Small intestine (tissue), 7 donors: ENCODE measurements around the gene EXT2. TPM values are rescaled to one million over a fixed set of nuclear protein-coding genes. Genes with fewer than 3 reads are reported as not detected.

ENCODE experiments used
- DNase-seq, 2 donors: peaks; one replicate each; pipeline versions ENCODE4 v3.0.0 to v3.0.0-alpha.2; 2013
- FAIRE-seq: peaks from 2 replicates; lab custom pipeline; 2012; peaks lifted over from hg19 to GRCh38; lab: Jason Lieb, UNC
- H3K27ac ChIP-seq, 3 donors: one replicate each; pipeline ENCODE4 v1.5.1; 2013; ENCODE audit warnings: low read length in 2 of 3, mild to moderate bottlenecking in 2 of 3, control low read depth in 1 of 3, inconsistent platforms in 1 of 3, low read depth in 1 of 3, moderate library complexity in 1 of 3
- H3K27me3 ChIP-seq, 3 donors: one replicate each; pipeline ENCODE4 v1.6.1; 2013; ENCODE audit warnings: low read length in 3 of 3, inconsistent platforms in 1 of 3; ENCODE audit not compliant: control insufficient read depth in 3 of 3, insufficient read depth in 3 of 3
- H3K36me3 ChIP-seq, 3 donors: one replicate each; pipeline ENCODE4 v1.6.1; 2013; ENCODE audit warnings: low read length in 3 of 3, inconsistent platforms in 1 of 3, low read depth in 1 of 3, mild to moderate bottlenecking in 1 of 3, moderate library complexity in 1 of 3; ENCODE audit not compliant: control insufficient read depth in 3 of 3, insufficient read depth in 2 of 3
- H3K4me1 ChIP-seq, 3 donors: one replicate each; pipeline ENCODE4 v1.6.1; 2013; ENCODE audit warnings: low read length in 2 of 3, inconsistent platforms in 1 of 3, low read depth in 1 of 3, mild to moderate bottlenecking in 1 of 3, moderate library complexity in 1 of 3; ENCODE audit not compliant: control insufficient read depth in 3 of 3, insufficient read depth in 2 of 3
- H3K4me3 ChIP-seq, 3 donors: one replicate each; pipeline ENCODE4 v1.5.1; 2013; ENCODE audit warnings: low read length in 3 of 3, control low read depth in 1 of 3, inconsistent platforms in 1 of 3, low read depth in 1 of 3, mild to moderate bottlenecking in 1 of 3, moderate library complexity in 1 of 3
- H3K9me3 ChIP-seq, 2 donors: one replicate each; pipeline ENCODE4 v1.6.1; 2013; ENCODE audit warnings: low read depth in 1 of 2, low read length in 1 of 2; ENCODE audit not compliant: control insufficient read depth in 2 of 2, insufficient read depth in 1 of 2
- WGBS, 3 donors: extraction: QIAGEN DNeasy Blood & Tissue Kit; methylation state at CpG; one replicate each; pipeline ENCODE4 v1.1.7; 2013; 5-methylcytosine and 5-hydroxymethylcytosine counted together
- polyA plus RNA-seq, 4 donors: library from polyadenylated mRNA; stranded (reverse) in 3 of 4; unstranded in 1 of 4; fragments of 200-250 nt in 3 of 4; fragments of 120-200 nt in 1 of 4; gene quantifications; one replicate each; pipeline versions ENCODE4 v1.2.1 to v1.2.3, GENCODE V29; 2013
- donor health status: healthy with polysubstance abuse.
- donor health status: control.
- donor health status: control.
- donor health status: Bipolar disorder and iron deficiency.
- donor health status: healthy.

EXT2 gene
- polyA plus RNA-seq, 4 donors: 18.6 to 47.1 (median 28.6) TPM

DNA sequence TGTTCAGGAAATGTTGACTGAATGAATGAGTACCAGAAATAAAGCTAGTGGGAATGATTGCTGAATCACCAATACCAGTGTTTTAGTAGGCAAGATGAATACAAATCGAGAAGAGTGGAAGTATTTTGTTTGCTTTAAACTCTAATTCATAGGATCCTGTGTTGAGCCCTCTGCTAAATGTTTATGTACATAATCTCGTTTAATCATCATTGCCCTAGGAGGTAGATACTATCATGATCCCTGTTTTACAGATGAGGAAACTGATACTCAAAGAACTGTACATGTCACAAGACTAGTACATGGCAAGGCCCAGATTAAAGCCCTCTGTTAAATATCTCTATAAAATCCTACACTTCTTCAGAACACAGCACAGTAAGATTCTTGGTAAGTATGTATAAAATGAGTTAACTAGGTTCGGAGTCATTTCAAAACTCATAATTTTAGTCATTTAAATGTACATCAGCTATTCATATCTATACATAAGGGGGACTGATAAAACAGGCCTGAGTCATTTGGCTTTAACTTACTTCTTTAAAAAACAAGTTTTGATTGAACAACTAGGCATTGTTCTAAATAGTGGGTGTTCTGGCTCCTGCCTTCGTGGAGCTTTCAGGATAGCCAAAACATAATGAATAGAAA, 97.1 kb downstream of the EXT2 start:
- H3K9me3 ChIP-seq: peaks cover 0 to 18% of the 10 kb centered on the region in 2 donors
- FAIRE-seq (no peak), DNase-seq (no peak)
- 67 to 82% (median 77%) methylated on average over 4 of the region's 4 CpGs for WGBS, 3 donors
- no peaks in the 10 kb centered on the region for H3K27me3 ChIP-seq
- peaks cover 0 to 6% (median 4%) of the 10 kb centered on the region in 3 donors for H3K36me3 ChIP-seq
- H3K4me1 ChIP-seq: no peaks in the 10 kb centered on the region
- H3K27ac ChIP-seq: no peak overlapping the region
- H3K4me3 ChIP-seq: no peak overlapping the region

DNA sequence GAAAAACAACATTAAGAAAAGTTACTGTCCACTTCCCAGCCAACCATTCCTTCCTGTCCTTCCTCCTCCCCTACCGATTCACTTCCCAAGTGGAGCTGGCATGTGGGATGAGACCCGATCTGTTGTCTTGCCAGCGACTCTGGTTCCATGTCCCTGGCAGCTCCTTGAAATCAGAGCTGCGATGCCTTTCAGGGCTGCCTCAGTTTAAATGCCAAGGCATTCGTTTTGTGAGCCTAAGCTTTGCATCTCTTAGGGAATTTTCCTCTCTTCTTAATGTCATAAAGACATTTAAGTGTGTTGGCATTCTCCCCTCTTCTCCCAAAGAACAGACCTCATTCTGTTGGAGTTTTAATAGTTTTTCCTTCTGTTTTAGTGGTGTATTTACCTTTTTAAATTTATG, 98.4 kb downstream of the EXT2 start:
- no peaks in the 10 kb centered on the region for H3K27me3 ChIP-seq
- no peaks in the 10 kb centered on the region for H3K4me1 ChIP-seq
- DNase-seq (no peak), FAIRE-seq (no peak)
- no peak overlapping the region for H3K27ac ChIP-seq
- WGBS, 3 donors: 91 to 96% (median 93%) methylated on average over 5 of the region's 5 CpGs
- H3K36me3 ChIP-seq: peaks cover 5 to 11% (median 6%) of the 10 kb centered on the region in 3 donors
- H3K4me3 ChIP-seq: no peak overlapping the region
- H3K9me3 ChIP-seq: peaks cover 0 to 9% of the 10 kb centered on the region in 2 donors

DNA sequence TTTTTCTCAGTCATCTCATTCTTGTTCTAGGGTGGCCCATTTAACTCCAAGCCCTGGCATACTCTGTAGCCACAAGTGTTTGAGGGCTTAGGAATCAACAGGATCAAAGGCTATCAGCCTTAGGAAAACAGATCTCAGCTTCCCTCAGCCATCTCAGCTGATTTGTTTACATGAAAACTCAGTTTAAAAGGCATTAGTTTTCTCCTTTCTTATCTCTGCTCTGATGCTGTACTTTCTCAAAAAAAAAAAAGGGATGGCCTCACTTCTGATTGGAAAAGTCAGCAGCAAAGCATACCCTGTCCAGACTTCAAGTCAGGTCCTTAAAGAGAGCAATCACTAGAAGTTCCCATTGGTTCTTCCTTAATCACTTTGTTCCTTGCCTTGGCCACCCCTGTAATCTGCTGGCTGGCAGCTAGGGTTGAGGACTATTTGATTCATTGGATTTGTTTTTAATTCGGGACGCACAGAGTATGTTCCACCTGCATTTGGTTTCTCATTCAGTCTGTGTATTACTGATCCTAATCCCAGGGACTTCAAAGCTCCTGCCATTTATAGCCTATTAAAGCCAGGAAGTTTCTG, 102.8 kb downstream of the EXT2 start:
- Histone ChIP-seq H3K27me3 (no peaks in the 10 kb centered on the region), H3K27ac (no peak overlapping the region), H3K4me1 (peaks cover 0 to 3% (median under 1%) of the 10 kb centered on the region in 3 donors), H3K4me3 (no peak overlapping the region), H3K36me3 (peaks cover 5 to 9% (median 8%) of the 10 kb centered on the region in 3 donors), H3K9me3 (no peaks in the 10 kb centered on the region)
- FAIRE-seq (no peak), DNase-seq (peak in 1 of 2 donors; percentile 1)
- WGBS, 3 donors: 26 to 56% (median 46%) methylated on average over 2 of the region's 2 CpGs

DNA sequence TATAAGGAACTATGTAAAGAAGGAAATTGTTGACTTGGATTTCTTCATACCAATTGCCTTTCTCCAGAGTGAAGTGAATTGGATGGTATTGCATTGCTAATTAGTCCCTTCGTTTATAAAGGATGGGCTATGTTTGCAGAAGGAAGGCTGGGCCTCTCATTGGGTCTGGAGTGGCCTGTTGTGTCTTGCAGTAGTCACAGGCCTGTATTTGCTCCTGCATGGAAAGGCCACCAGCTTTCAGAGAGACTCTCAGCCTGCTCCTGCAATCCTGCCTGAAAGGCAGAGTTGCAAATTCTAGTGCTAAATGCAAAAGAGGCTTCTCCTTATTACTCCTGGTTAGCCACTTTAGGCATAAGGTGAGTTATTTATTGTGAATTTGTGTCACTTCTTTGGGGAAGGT, 103.8 kb downstream of the EXT2 start:
- no peaks in the 10 kb centered on the region for H3K27me3 ChIP-seq
- H3K9me3 ChIP-seq: no peaks in the 10 kb centered on the region
- H3K4me1 ChIP-seq: peaks cover 0 to 8% (median 5%) of the 10 kb centered on the region in 3 donors
- H3K27ac ChIP-seq: no peak overlapping the region
- DNase-seq: no peak
- FAIRE-seq: no peak
- WGBS, 3 donors: 56 to 90% (median 72%) methylated on average over 1 of the region's 1 CpG
- H3K4me3 ChIP-seq: no peak overlapping the region
- H3K36me3 ChIP-seq: peaks cover 5 to 9% (median 5%) of the 10 kb centered on the region in 3 donors

DNA sequence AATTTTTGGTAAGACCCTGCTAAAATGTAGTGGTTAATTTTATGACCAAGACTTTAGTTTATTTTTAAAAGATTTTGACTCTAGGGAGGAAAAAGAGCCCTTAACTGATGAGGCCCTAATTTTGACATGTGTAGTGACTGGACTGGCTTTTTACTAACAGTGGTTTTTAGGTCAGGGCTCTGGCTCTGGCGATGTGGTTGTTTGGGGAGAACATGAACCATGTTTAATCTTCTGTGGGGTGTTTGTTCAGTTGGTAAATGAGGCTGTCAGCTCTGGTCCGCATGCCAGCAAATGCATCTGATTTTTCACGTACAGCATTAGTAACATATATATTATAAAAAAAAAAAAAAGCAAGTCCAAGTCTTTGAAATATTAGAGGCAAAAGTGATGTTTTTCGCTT, 104.3 kb downstream of the EXT2 start:
- H3K27me3 ChIP-seq: no peaks in the 10 kb centered on the region
- 85 to 93% (median 92%) methylated on average over 4 of the region's 4 CpGs for WGBS, 3 donors
- no peaks in the 10 kb centered on the region for H3K9me3 ChIP-seq
- FAIRE-seq (no peak), DNase-seq (no peak)
- no peak overlapping the region for H3K4me3 ChIP-seq
- H3K4me1 ChIP-seq: peaks cover 0 to 10% (median 5%) of the 10 kb centered on the region in 3 donors
- no peak overlapping the region for H3K27ac ChIP-seq
- peaks cover 5 to 9% (median 8%) of the 10 kb centered on the region in 3 donors for H3K36me3 ChIP-seq

DNA sequence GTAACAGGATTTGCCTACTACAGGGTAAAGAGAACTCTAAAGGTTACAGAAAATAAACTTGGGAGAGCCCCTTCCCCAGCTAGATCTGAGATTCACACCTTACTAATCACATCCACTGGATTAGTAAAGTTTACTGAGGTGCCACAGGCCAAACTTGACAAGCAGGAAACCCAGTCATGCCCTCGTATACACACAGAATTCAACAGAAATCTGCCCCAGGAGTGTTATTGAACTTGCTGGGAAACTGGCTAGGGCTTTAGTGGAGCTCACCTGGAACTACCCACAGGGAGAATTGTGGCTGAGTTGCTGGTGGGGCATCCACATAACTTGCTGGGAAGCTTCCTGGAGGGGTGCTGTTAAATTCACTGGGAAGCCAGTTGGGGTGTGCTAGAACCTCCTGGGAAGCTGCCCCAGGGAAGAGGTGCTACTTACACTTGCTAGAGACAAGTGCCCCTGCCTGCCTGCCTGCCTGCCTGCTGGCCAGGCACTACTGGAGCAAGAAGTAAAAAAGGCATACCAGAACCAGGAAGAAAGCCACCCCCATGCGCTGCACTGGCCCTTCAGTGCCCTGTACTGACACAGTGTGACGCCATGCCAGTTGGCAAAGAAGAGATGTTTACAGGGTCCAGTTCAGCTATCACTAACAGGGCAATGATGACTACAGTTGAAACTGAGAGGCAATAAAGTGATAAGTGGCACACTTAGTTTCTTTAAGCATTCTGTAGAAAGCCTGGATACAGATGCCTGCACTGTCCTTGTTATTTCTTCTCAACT, 108.0 kb downstream of the EXT2 start:
- FAIRE-seq (no peak), DNase-seq (peak; percentile 25 to 85)
- WGBS, 3 donors: 15 to 63% (median 39%) methylated on average over 3 of the region's 3 CpGs
- Histone ChIP-seq H3K9me3 (no peaks in the 10 kb centered on the region), H3K36me3 (peaks cover 2 to 11% (median 4%) of the 10 kb centered on the region in 3 donors), H3K4me3 (no peak overlapping the region), H3K27me3 (no peaks in the 10 kb centered on the region), H3K4me1 (peaks cover 0 to 10% (median 5%) of the 10 kb centered on the region in 3 donors), H3K27ac (peak overlapping the region in 2 of 3 donors; percentile 75)

DNA sequence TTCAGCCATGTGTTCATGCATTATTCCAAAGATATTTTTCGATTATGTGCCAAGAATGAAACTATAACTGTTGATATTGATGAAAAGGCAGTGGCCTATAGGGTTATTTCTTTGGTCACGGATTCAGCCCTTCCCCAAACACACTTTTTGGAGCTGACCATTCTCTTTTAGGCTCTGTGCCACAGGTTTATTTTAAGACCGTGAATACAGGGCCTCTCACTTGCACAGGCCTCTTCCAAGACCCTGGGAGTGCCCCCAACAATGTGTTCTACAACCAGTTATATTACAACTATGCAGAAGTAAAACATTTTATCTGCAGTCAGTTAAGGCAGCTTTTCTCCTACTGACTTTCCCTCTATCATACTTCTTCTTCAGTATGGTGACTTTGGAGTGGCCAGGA, 109.9 kb downstream of the EXT2 start:
- 85 to 99% (median 95%) methylated on average over 3 of the region's 3 CpGs for WGBS, 3 donors

DNA sequence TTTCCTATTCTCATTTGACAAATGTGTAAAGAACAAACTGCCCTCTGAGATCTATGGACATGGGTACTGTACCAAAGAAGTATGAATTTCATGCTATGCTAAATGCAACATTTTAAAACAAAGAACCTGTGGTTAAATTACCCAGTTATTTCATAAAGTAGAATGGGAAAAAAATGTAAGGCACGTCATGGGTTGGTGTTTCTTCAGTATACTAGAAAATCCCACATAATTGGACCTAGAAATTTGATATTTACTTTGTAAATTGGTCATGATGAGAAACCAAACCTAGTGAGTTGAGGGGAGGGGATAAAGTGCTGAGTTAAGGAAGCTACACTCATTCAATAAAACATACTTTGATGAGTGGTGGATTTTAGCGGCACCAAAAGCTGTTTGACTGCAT, 110.4 kb downstream of the EXT2 start:
- DNase-seq: no peak
- Histone ChIP-seq H3K4me1 (peaks cover 0 to 10% (median 5%) of the 10 kb centered on the region in 3 donors), H3K27me3 (no peaks in the 10 kb centered on the region), H3K9me3 (no peaks in the 10 kb centered on the region), H3K36me3 (peaks cover 2 to 9% (median 2%) of the 10 kb centered on the region in 3 donors), H3K4me3 (no peak overlapping the region), H3K27ac (no peak overlapping the region)
- no peak for FAIRE-seq
- WGBS, 3 donors: 95 to 100% (median 95%) methylated on average over 2 of the region's 2 CpGs

More for the DNA sequence above, 109.9 kb downstream of the EXT2 start:
- DNase-seq (no peak), FAIRE-seq (no peak)
- Histone ChIP-seq H3K4me3 (no peak overlapping the region), H3K9me3 (no peaks in the 10 kb centered on the region), H3K4me1 (peaks cover 0 to 10% (median 5%) of the 10 kb centered on the region in 3 donors), H3K27me3 (no peaks in the 10 kb centered on the region), H3K36me3 (peaks cover 2 to 9% (median 2%) of the 10 kb centered on the region in 3 donors), H3K27ac (no peak overlapping the region)
